ENCODE results near the gene TES.

TES gene

DNA sequence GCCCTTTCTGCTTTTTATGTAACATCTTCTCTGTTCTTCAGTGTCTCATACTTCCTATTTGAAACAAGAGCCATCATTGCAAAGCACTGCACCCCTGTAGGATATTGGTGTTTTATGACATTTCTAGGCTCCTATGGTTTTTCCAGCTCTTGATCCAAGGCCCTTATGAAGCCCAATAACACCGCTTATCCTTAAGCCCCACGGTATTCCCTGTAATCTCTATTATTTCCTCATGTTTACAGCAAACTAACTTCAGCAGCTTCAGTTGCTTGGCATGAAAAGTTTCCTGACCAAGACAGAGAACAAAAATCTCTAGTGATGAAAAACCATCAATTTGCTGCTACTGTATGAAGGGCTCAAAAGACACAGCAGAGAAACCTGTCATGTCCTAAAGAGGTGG, 34.1 kb upstream of the TES start:
- H3K9ac ChIP-seq (ENCODE audit: insufficient read length, low read depth), result no peak overlapping the region
- DNase-seq (ENCODE audit: low read depth, low spot score), result no peak
- TF ChIP-seq ZNF274 (IDR thresholded peaks at IDR 0.05; ENCODE audit: low read depth, low read length), result no peak
- no peak for TF ChIP-seq SUZ12 (IDR thresholded peaks at IDR 0.05; ENCODE audit: extremely low read depth, insufficient read depth, insufficient read length)
- no peak for TF ChIP-seq YY1 (IDR thresholded peaks at IDR 0.05; ENCODE audit: insufficient read depth, insufficient read length)

GRCh38 chr7:116177009-116177408, 33.3 kb upstream of the TES start:
- DNase-seq (ENCODE audit: low read depth, low spot score), result no peak
- H3K27me3 ChIP-seq (ENCODE audit: insufficient read depth, insufficient read length), result no peaks in the 10 kb centered on the region
- no peaks in the 10 kb centered on the region for H3K36me3 ChIP-seq (ENCODE audit: insufficient read depth, insufficient read length, low read length)
- no peaks in the 10 kb centered on the region for H3K9me3 ChIP-seq (ENCODE audit: insufficient read depth, low read length)
- no peak for TF ChIP-seq ZNF274 (IDR thresholded peaks at IDR 0.05; ENCODE audit: low read depth, low read length)
- no peak for TF ChIP-seq YY1 (IDR thresholded peaks at IDR 0.05; ENCODE audit: insufficient read depth, insufficient read length)
- no peak for TF ChIP-seq SUZ12 (IDR thresholded peaks at IDR 0.05; ENCODE audit: extremely low read depth, insufficient read depth, insufficient read length)
- no peaks in the 10 kb centered on the region for H3K4me1 ChIP-seq (ENCODE audit: insufficient read depth, insufficient read length)
- H3K4me3 ChIP-seq (ENCODE audit: insufficient read length, low read depth), result no peak overlapping the region
- H3K9ac ChIP-seq (ENCODE audit: insufficient read length, low read depth), result no peak overlapping the region

More for the DNA sequence above, 34.1 kb upstream of the TES start:
- Histone ChIP-seq H3K9me3 (ENCODE audit: insufficient read depth, low read length) (no peaks in the 10 kb centered on the region), H3K36me3 (ENCODE audit: insufficient read depth, insufficient read length, low read length) (no peaks in the 10 kb centered on the region), H3K27me3 (ENCODE audit: insufficient read depth, insufficient read length) (no peaks in the 10 kb centered on the region), H3K4me1 (ENCODE audit: insufficient read depth, insufficient read length) (no peaks in the 10 kb centered on the region), H3K4me3 (ENCODE audit: insufficient read length, low read depth) (no peak overlapping the region)

DNA sequence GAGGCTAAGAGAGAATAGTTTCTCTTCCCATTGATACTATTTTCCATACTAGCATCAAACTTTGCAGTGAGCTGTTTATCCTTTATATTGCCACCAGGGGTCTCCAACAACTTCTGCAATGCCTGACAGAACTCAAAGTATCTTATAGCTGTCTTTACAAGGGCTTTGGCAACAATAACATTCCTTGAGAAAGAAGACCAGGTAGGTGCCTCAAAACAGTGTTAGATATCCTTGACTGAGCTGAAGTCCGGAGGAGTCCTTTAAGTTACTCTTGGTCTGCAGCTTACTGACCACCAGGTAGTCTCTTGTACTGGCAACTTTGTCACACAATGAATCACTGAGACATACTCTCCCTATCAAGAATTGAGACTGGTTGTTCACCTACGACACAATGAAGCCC, 30.0 kb upstream of the TES start:
- no peak for TF ChIP-seq ZNF274 (IDR thresholded peaks at IDR 0.05; ENCODE audit: low read depth, low read length)
- no peak for TF ChIP-seq SUZ12 (IDR thresholded peaks at IDR 0.05; ENCODE audit: extremely low read depth, insufficient read depth, insufficient read length)
- TF ChIP-seq YY1 (IDR thresholded peaks at IDR 0.05; ENCODE audit: insufficient read depth, insufficient read length), result no peak
- Histone ChIP-seq H3K36me3 (ENCODE audit: insufficient read depth, insufficient read length, low read length) (no peaks in the 10 kb centered on the region), H3K27me3 (ENCODE audit: insufficient read depth, insufficient read length) (no peaks in the 10 kb centered on the region), H3K4me1 (ENCODE audit: insufficient read depth, insufficient read length) (no peaks in the 10 kb centered on the region), H3K9ac (ENCODE audit: insufficient read length, low read depth) (no peak overlapping the region), H3K4me3 (ENCODE audit: insufficient read length, low read depth) (no peak overlapping the region), H3K9me3 (ENCODE audit: insufficient read depth, low read length) (no peaks in the 10 kb centered on the region)
- DNase-seq (ENCODE audit: low read depth, low spot score), result no peak

DNA sequence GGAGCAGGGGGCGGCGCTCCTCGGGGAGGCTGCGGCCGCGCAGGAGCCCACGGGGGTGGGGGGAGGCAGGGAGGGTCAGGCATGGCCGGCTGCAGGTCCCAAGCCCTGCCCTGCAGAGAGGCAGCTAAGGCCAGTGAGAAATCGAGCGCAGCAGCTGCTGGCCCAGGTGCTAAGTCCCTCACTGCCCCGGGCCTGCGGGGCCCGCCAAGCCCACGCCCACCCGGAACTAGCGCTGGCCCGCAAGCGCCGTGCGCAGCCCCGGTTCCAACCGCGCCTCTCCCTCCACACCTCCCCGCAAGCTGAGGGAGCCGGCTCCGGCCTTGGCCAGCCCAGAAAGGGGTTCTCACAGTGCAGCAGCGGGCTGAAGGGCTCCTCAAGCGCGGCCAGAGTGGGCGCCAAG, 28.3 kb upstream of the TES start:
- TF ChIP-seq SUZ12 (IDR thresholded peaks at IDR 0.05; ENCODE audit: extremely low read depth, insufficient read depth, insufficient read length), result no peak
- TF ChIP-seq ZNF274 (IDR thresholded peaks at IDR 0.05; ENCODE audit: low read depth, low read length), result no peak
- TF ChIP-seq YY1 (IDR thresholded peaks at IDR 0.05; ENCODE audit: insufficient read depth, insufficient read length), result no peak
- no peaks in the 10 kb centered on the region for H3K9me3 ChIP-seq (ENCODE audit: insufficient read depth, low read length)
- H3K36me3 ChIP-seq (ENCODE audit: insufficient read depth, insufficient read length, low read length), result no peaks in the 10 kb centered on the region
- no peak for DNase-seq (ENCODE audit: low read depth, low spot score)
- no peaks in the 10 kb centered on the region for H3K27me3 ChIP-seq (ENCODE audit: insufficient read depth, insufficient read length)
- no peak overlapping the region for H3K4me3 ChIP-seq (ENCODE audit: insufficient read length, low read depth)
- H3K4me1 ChIP-seq (ENCODE audit: insufficient read depth, insufficient read length), result no peaks in the 10 kb centered on the region
- H3K9ac ChIP-seq (ENCODE audit: insufficient read length, low read depth), result no peak overlapping the region

GRCh38 chr7:116185450-116185849, 24.9 kb upstream of the TES start:
- H3K27me3 ChIP-seq (ENCODE audit: insufficient read depth, insufficient read length), result no peaks in the 10 kb centered on the region
- no peak overlapping the region for H3K4me3 ChIP-seq (ENCODE audit: insufficient read length, low read depth)
- TF ChIP-seq SUZ12 (IDR thresholded peaks at IDR 0.05; ENCODE audit: extremely low read depth, insufficient read depth, insufficient read length) (no peak), ZNF274 (IDR thresholded peaks at IDR 0.05; ENCODE audit: low read depth, low read length) (no peak), YY1 (IDR thresholded peaks at IDR 0.05; ENCODE audit: insufficient read depth, insufficient read length) (no peak)
- no peak for DNase-seq (ENCODE audit: low read depth, low spot score)
- peaks cover 5% of the 10 kb centered on the region; the same call in 1 of the 2 replicates for H3K9me3 ChIP-seq (ENCODE audit: insufficient read depth, low read length)
- no peaks in the 10 kb centered on the region for H3K4me1 ChIP-seq (ENCODE audit: insufficient read depth, insufficient read length)
- no peak overlapping the region for H3K9ac ChIP-seq (ENCODE audit: insufficient read length, low read depth)
- no peaks in the 10 kb centered on the region for H3K36me3 ChIP-seq (ENCODE audit: insufficient read depth, insufficient read length, low read length)

- Histone ChIP-seq H3K27me3 (ENCODE audit: insufficient read depth, insufficient read length) (no peaks in the 10 kb centered on the region), H3K9me3 (ENCODE audit: insufficient read depth, low read length) (peaks cover 5% of the 10 kb centered on the region; the same call in 1 of the 2 replicates), H3K9ac (ENCODE audit: insufficient read length, low read depth) (no peak overlapping the region), H3K4me1 (ENCODE audit: insufficient read depth, insufficient read length) (no peaks in the 10 kb centered on the region), H3K4me3 (ENCODE audit: insufficient read length, low read depth) (no peak overlapping the region), H3K36me3 (ENCODE audit: insufficient read depth, insufficient read length, low read length) (no peaks in the 10 kb centered on the region)
- TF ChIP-seq ZNF274 (IDR thresholded peaks at IDR 0.05; ENCODE audit: low read depth, low read length), result no peak
- TF ChIP-seq SUZ12 (IDR thresholded peaks at IDR 0.05; ENCODE audit: extremely low read depth, insufficient read depth, insufficient read length), result no peak
- no peak for TF ChIP-seq YY1 (IDR thresholded peaks at IDR 0.05; ENCODE audit: insufficient read depth, insufficient read length)
- no peak for DNase-seq (ENCODE audit: low read depth, low spot score)
These were observed 24.4 kb upstream of the TES start for GRCh38 chr7:116185956-116186355.

GRCh38 chr7:116187400-116187799, 22.9 kb upstream of the TES start:
- Histone ChIP-seq H3K4me3 (ENCODE audit: insufficient read length, low read depth) (no peak overlapping the region), H3K36me3 (ENCODE audit: insufficient read depth, insufficient read length, low read length) (no peaks in the 10 kb centered on the region), H3K4me1 (ENCODE audit: insufficient read depth, insufficient read length) (no peaks in the 10 kb centered on the region), H3K27me3 (ENCODE audit: insufficient read depth, insufficient read length) (no peaks in the 10 kb centered on the region), H3K9me3 (ENCODE audit: insufficient read depth, low read length) (peaks cover 5% of the 10 kb centered on the region; the same call in 1 of the 2 replicates), H3K9ac (ENCODE audit: insufficient read length, low read depth) (no peak overlapping the region)
- TF ChIP-seq YY1 (IDR thresholded peaks at IDR 0.05; ENCODE audit: insufficient read depth, insufficient read length) (no peak), SUZ12 (IDR thresholded peaks at IDR 0.05; ENCODE audit: extremely low read depth, insufficient read depth, insufficient read length) (no peak), ZNF274 (IDR thresholded peaks at IDR 0.05; ENCODE audit: low read depth, low read length) (no peak)
- no peak for DNase-seq (ENCODE audit: low read depth, low spot score)

All from NT2/D1 (cell line).